Measurements from ENCODE around the gene ANKRD13A. TPM values are rescaled to one million over a fixed set of nuclear protein-coding genes. Genes with fewer than 3 reads are reported as not detected.

The ANKRD13A gene
- total and polyA plus RNA-seq, 2 of the 8 experiments (the other 6 are each of a cell fraction or from before 2014, with no cell fraction given), result 16.8 to 21.4 TPM

DNA sequence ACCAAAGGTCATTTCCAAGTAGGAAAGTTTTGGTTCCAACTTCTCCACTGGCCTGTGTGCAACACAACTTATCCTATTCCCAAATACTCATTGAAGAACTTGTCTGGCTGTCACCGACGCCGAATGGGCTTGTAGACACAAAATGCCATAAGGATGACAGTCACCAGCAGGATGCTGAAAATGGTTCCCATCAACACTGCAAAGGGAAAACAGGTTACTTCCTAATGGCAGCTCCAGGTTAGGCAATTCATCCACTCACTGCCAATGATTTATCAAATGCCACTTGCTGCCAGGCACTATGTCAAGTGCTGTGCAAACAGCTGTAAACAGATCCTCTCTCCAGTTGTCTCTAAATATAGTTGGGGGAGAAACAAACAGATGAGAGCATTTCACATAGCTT is 43.0 kb downstream of the ANKRD13A start:
- WGBS, 2 experiments (ENCODE audit: extremely low coverage in 1 of 2, insufficient coverage in 1 of 2, insufficient read length in 1 of 2, insufficient replicate concordance in 2 of 2, low coverage in 1 of 2, low lambda C conversion rate in 2 of 2, missing lambda C conversion rate in 1 of 2), result 95% methylated on average over 3 of the region's 3 CpGs; no CpG with 5 or more reads in 1 of the 2 experiments
- no peak for DNase-seq (ENCODE audit: low read depth in 1 of 2, low spot score in 2 of 2)
- no peak overlapping the region; the same call in 1 of the 2 replicates for H2BK15ac ChIP-seq (ENCODE audit: low read length)
- no peak overlapping the region for H3K56ac ChIP-seq (replicated peaks; ENCODE audit: insufficient read length, low read depth, low read length)
- no peak for FAIRE-seq
- no peak overlapping the region for H2BK12ac ChIP-seq (ENCODE audit: low read depth, low read length)
- 0 out of 2 replicates have a peak, but pooled peaks cover 5% of the 10 kb centered on the region for H3K79me1 ChIP-seq (ENCODE audit: low read depth, low read length)
- no peak overlapping the region; a peak in 1 of 4 replicates for H3K4me2 ChIP-seq (ENCODE audit: insufficient read depth in 1 of 2, low read depth in 2 of 2, low read length in 2 of 2)
- H3K4me3 ChIP-seq (ENCODE audit: extremely low read depth in 1 of 4, insufficient read depth in 2 of 4, low read depth in 3 of 4, low read length in 4 of 4), result no peak overlapping the region
- peaks cover 0 to 6% of the 10 kb centered on the region in 2 experiments; a peak in 2 of 4 replicates for H3K79me2 ChIP-seq (ENCODE audit: control insufficient read depth in 1 of 2, insufficient read depth in 2 of 2, low read length in 2 of 2)
- H2AK5ac ChIP-seq (ENCODE audit: low read depth, low read length), result no peak overlapping the region
- no peaks in the 10 kb centered on the region for H3K27me3 ChIP-seq (replicated peaks in 1 of 4; ENCODE audit: control insufficient read depth in 3 of 4, extremely low read depth in 1 of 4, insufficient read depth in 3 of 4, low read length in 3 of 4)
- 0 out of 2 replicates have a peak, but pooled peaks cover 2% of the 10 kb centered on the region for H3K23me2 ChIP-seq (ENCODE audit: low read depth, low read length)
- no peak overlapping the region for H2BK120ac ChIP-seq (replicated peaks; ENCODE audit: low read depth, low read length)
- no peak overlapping the region for H3K4ac ChIP-seq (replicated peaks; ENCODE audit: insufficient read length, low read depth, low read length)
- no peak overlapping the region for H2AFZ ChIP-seq (ENCODE audit: low read length)
- no peak overlapping the region for H2BK20ac ChIP-seq (ENCODE audit: low read length)
- H4K5ac ChIP-seq (ENCODE audit: insufficient read length, low read depth, low read length), result no peak overlapping the region
- H4K91ac ChIP-seq (replicated peaks; ENCODE audit: insufficient read length, low read length), result no peak overlapping the region
- ChIA-PET POLR2A (ENCODE audit: partially characterized antibody) (interaction anchor here (0.7 kb wide), 1 partner anchor 40 kb away, joined by 4 read pairs; no protein-coding TSS in a partner anchor), CTCF (ENCODE audit: partially characterized antibody) (interaction anchor here (0.6 to 1.3 kb wide), 9 partner anchors 9 to 1878 kb away, joined by 3 to 5 read pairs (median 3); no protein-coding TSS in a partner anchor)
- peaks cover 0 to 2% (median 0%) of the 10 kb centered on the region in 4 experiments; a peak in 1 of 7 replicates for H3K4me1 ChIP-seq (replicated peaks in 1 of 4; ENCODE audit: control insufficient read depth in 3 of 4, insufficient read depth in 4 of 4, low read length in 3 of 4)
- no peak overlapping the region for H3K27ac ChIP-seq (ENCODE audit: low read depth, low read length)
- no peak overlapping the region for H4K8ac ChIP-seq (ENCODE audit: extremely low read depth, insufficient read depth, low read length)
- no peak overlapping the region for H2BK5ac ChIP-seq (ENCODE audit: low read depth, low read length)
- no peaks in the 10 kb centered on the region for H3K9me3 ChIP-seq (ENCODE audit: insufficient read depth in 2 of 2, low read depth in 1 of 2, low read length in 1 of 2)
- H3K36me3 ChIP-seq (ENCODE audit: control insufficient read depth in 2 of 4, insufficient read depth in 4 of 4, low read length in 3 of 4), result peaks cover 0 to 12% (median 3%) of the 10 kb centered on the region in 4 experiments; a peak in 2 of 8 replicates
- H3K14ac ChIP-seq (ENCODE audit: insufficient read length), result no peak overlapping the region
- no peak overlapping the region for H3K23ac ChIP-seq (ENCODE audit: insufficient read length)
- peaks cover 0 to 4% of the 10 kb centered on the region in 2 experiments for H4K20me1 ChIP-seq (replicated peaks in 1 of 2; ENCODE audit: control insufficient read depth in 1 of 2, insufficient read depth in 2 of 2, low read length in 2 of 2)
- H3K18ac ChIP-seq (ENCODE audit: extremely low read depth, low read length), result no peak overlapping the region
- no peak overlapping the region for H3K9ac ChIP-seq (replicated peaks in 1 of 4; ENCODE audit: extremely low read depth in 1 of 4, low read depth in 3 of 4, low read length in 3 of 4)
- TF ChIP-seq RXRA (IDR thresholded peaks at IDR 0.05; ENCODE audit: insufficient read depth, low read depth, low read length) (no peak), SUZ12 (IDR thresholded peaks at IDR 0.05; ENCODE audit: low read length) (no peak), EP300 (IDR thresholded peaks at IDR 0.05; ENCODE audit: borderline replicate concordance in 1 of 2, low read depth in 2 of 2, low read length in 2 of 2) (no peak), EGR1 (IDR thresholded peaks at IDR 0.05; ENCODE audit: borderline replicate concordance, low read depth, low read length) (no peak), ZNF274 (IDR thresholded peaks at IDR 0.05; ENCODE audit: borderline replicate concordance, extremely low read depth, low read length) (no peak)

Data from H1 (cell line).